Activated CD4-positive, alpha-beta T cell treated with anti-CD3 and anti-CD28 coated beads, Interleukin-2, amount 50 U/mL, for 48 hours (primary cell): ENCODE results near the gene EDIL3.

ENCODE experiments used
- DNase-seq, 2 experiments: peaks; one replicate each; pipeline ENCODE4 v3.0.0-alpha.2; 2020

EDIL3 gene, protein sequence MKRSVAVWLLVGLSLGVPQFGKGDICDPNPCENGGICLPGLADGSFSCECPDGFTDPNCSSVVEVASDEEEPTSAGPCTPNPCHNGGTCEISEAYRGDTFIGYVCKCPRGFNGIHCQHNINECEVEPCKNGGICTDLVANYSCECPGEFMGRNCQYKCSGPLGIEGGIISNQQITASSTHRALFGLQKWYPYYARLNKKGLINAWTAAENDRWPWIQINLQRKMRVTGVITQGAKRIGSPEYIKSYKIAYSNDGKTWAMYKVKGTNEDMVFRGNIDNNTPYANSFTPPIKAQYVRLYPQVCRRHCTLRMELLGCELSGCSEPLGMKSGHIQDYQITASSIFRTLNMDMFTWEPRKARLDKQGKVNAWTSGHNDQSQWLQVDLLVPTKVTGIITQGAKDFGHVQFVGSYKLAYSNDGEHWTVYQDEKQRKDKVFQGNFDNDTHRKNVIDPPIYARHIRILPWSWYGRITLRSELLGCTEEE

DNA sequence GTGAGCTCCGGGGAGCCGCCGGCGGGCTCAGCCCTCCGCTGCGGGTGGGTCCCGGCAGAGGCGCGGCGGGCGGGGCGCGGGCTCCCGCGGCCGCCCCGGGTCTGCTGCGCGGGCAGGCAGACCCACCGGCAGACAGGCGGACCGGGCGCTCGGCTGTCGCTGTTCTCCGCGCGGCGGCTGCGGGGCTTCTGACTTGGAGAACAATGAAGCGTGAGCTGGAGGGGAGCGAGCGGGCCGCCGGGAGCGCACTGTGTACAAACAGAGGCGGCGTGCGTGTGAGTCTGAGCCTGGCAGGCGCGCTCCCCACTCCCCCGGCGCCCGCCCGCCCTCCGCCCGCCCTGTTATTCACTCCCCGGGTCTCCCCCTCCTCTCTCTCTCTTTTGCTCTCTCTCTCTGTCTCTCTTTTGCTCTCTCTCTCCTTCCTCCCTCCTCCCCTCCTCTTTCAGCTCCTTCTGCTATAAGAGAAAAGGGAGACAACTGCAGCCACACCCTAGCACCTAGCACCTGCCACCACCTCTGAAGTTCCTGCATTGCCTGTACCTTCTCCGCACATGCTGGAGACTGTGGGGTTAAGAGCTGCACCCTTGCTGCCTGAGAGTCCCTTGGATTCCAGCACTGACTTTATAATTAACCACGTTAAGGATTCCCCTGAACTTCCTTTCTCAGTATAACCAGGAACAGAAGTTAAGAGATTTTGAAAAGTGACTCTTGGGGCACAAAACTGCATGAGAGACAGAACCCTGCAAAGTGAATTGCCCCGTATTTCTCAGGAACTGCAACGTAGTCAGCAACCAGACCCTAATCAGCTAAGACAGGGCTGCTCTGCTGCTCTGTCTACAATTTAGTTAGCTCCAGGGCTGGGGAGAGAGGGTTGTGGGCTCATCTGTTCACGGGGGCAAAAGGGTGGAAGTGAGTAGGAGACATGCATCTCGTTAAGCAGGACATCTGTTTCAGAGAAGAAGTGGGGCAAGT is at the start of gene EDIL3:
Gene EDIL3, minus strand, starts transcription at position 277 of the 972 bp plus-strand sequence. CDS start 506 bp downstream, outside the sequence.
- no peak for DNase-seq

DNA sequence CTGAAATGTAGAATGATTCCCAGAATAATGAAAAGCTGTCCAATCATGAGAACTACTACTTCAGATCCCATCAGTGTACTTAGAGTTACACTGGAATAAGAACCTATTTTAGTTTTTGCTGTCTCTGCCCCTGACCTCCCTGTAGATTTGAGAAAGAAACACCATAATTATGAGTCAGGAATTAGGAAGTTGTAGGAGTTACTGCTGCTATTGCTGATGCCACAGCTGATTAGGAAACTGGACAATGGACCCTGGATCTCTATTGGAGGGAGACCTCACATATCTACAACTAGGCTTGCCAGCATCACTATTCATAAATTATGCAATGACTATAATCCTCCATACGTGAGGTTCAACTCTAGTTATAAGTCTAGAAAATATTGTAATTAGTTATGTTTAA is 48.8 kb upstream of the EDIL3 start:
- no peak for DNase-seq

DNA sequence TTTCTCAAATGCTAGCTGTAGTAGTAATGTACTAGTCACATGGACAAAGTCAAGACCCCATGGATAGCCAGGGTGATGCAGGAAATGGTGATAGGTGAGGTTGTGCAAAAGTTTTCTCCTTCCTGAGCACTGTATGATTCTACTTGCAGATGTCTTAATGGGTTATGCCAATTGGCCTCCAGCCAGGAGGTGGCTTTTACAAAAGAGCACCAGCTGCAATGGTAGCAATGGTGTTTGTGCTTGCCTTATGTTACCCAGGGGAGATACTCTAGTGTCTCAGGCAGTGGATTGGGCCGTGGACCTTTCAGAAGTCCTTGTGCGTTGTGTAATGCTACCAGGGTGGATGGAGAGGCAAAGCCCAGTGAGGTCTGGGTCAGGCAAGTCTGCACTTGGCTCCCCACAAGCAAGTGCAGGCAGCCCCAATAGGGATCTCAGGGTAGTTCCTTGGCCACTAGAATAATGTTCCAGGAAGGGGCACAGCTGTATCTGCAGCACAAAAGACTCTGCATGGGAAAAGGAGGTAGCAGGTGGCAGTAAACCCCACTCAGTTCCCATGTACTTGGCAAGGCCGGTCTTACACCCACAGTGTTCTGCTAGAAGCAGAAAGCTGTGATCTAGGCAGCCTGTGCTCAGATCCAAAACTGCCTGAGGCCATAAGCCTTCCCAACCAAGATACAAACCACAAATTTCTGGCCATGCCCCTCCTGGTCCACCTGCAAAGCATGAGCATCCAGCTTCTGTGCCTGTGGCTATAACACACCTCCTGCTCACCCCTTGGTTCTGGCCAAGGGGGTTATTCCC is 46.4 kb upstream of the EDIL3 start:
- no peak for DNase-seq

DNA sequence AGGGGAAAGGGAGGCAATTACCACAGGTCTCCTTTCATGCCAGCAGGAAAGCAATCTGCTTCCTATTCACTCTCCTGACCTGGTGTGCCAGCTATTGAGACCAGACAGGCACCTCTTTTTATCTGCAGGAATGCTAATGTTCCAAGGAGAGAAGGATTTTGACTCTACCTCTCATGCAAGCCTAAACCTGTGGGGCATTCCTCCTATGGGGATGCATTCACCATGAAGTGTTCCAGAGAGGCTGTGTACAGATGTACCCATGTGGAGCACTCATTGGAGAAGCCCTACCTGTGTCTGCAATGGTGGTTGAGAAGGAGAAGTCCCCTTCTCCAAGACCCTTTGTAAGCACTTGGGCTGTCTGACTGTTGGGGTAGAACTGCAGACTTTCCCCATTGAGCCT is 45.4 kb upstream of the EDIL3 start:
- no peak for DNase-seq

DNA sequence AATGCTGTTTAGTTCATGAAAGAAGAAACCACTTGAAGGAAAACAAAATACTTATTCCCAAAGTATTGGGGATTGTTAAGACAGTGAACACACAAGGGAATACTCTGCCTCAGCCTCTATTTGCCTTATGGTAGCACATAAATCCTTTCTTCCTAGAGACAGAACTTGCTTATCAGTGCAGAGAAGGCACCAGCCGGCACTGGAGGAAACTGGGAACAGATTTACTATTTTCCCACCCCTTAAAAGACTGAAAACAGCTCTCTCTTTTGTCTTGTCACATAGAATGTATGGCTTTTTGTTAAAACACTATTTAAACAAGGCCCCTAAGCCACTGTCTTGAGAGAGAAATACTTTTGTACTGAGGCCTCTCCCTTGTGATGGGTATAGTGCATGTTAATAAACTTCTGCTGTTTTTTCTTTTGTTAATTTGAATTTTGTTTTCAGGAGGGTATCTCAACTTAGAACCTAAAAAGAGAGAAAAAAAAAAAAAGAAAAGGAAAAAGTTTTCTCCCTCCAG is 40.7 kb upstream of the EDIL3 start:
- no peak for DNase-seq

DNA sequence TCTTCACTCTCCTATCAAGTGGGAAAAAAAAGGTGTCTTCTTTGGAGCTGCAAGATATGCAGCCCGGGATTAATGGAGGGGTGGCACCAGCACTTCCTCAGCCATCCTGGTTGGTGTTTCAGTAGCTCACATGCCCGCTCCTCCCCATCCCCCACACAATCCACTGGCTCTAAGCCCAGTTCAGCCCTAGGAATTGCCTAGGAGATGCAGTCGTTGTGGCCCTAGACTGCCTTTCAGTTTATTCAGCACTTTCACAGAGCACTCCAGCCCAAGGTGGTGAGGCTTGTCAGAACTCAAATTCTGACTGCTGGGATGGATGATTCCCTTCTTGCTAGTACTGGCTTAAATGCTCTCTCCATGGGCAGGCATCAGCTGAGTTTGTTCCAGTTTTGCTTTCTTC is 35.1 kb upstream of the EDIL3 start:
- DNase-seq, result no peak

DNA sequence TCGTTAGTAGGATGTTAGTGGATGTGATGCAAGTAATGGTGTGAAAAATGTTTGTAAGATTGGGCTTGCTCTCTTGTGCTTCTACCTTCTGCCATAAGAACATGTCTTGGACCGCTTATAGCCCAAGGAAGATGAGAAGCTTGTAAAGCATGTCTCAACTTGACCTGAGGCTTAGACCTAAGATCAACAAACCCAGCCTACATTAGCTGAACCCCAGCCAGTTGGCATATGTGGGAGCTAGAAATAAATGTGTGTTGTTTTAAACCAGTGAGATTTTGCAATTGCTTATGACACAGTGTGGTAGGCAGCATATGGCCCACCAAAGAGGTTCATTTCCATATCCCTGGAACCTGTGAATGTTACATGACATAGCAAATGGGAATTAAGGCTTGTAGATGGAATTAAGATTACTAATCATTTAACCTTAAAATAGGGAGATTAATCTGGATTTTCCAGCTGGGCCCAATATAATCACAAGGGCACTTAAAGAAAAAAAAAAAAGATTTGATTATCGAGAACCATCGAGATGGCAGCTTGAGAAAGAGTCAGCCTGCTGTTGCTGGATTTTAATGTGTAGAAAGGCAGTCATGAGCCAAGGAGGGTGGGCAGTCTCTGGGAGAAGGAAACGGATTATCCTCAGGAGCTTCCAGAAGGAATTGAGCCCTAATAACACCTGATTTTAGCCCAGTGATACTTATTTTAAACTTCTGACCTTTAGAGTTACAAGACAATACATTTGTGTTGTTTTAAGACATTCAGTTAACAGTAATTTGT is 27.3 kb upstream of the EDIL3 start:
- no peak for DNase-seq

DNA sequence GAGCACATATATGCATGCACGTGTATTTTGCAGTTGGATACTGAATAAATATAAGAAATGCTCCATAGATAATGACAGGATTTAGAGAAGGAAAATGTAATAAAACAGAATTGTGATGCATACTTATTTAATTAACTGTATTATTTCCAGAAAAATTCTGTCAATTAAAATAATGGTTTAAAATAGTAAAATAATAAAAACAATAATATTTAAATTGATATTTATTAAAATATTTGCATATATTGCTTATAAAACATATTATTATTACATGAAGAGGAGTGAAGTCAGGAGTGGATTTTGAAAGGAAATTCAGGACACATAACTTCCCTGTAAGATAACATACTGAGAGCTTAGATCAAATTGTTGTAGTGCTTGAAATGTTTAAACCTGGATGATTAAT is 21.4 kb upstream of the EDIL3 start:
- DNase-seq, result no peak

DNA sequence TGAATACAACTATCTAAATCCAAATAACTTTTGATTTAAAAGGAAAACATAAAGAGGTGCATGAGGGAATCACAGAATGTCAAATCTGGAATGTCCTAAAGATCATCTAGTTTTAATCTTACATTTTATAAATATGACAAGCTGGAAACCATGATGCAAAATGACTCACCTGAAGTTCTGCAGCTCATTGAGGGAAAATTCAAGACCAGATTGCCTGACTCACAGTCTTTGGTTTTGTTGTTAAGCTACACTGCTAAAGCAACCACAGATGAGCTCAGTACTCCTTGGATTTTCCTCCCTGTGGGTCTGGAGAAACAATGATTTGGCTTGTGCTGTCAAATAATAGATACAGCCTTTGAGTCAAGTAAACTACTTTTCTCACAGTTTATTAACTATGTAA is 19.1 kb upstream of the EDIL3 start:
- no peak for DNase-seq

DNA sequence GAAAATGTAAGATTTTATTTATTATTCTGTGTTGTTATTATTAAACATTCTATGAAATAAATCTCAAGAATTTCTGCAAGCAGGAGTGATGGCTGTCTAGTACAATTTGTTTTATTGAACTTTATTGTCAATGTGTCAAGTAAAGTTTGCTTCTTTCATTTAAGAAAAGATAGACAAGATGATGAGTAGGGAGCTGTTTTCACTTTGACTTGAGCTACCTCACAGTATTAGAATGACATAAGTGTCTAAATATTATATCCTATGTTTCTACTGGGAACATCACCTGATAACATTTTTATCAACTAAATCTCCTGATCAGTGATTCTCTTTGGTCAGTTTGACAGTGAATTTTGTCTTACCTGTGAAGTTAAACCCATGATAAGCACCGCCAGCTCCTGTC is 12.7 kb upstream of the EDIL3 start:
- DNase-seq, result no peak

DNA sequence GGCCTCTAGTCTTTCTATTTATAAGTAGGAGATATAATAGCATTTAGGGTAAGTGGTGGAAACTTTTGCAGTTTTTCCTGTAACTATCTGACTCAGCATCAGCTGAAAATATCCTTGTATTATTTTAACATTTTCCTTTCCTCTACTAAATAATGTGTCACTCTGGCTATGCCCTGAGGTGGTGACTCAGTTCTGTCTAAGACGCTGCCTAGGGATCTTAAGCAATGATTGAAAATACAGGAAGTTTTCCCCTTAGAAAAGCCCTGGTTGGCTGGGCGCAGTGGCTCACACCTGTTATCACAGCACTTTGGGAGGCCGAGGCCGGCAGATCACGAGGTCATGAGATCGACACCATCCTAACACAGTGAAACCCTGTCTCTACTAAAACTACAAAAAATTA is 9.3 kb upstream of the EDIL3 start:
- no peak for DNase-seq

DNA sequence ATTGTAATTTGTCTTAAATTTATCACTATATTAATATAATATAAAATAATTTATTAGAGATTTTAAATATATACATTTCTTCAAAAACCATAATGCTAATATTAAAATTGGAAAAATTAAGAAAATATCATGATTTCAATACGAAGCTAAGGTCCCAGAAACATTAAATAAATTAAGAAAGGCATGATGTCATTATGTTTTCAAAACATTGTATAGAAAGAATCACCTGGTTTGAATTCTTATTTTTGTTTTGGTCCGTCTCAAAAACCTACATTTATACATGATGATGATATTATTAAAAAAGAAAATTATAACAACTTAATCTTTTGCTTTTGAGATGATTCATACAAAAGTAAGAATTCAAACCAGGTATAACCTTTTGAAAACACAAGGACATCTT is 8.2 kb upstream of the EDIL3 start:
- no peak for DNase-seq

DNA sequence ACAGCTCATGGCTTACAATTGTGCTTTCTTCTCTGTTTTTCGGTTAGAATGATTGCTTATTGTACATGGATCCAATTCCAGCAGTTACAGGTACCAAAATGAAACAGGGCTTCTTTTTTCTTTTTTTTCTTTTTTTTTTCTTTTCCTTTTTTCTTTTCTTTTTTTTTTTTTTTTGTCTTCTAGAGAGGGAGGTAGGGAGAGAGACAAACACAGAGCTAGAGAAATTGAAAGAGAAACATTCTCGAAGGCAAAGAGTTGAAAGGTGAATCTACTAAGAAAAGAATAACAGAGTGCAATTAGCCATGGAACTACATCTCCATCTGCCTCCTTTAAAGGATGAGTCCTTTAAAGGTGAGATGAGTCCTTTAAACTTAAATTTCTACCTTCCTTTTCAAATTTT is 1.0 kb upstream of the EDIL3 start:
- no peak for DNase-seq

DNA sequence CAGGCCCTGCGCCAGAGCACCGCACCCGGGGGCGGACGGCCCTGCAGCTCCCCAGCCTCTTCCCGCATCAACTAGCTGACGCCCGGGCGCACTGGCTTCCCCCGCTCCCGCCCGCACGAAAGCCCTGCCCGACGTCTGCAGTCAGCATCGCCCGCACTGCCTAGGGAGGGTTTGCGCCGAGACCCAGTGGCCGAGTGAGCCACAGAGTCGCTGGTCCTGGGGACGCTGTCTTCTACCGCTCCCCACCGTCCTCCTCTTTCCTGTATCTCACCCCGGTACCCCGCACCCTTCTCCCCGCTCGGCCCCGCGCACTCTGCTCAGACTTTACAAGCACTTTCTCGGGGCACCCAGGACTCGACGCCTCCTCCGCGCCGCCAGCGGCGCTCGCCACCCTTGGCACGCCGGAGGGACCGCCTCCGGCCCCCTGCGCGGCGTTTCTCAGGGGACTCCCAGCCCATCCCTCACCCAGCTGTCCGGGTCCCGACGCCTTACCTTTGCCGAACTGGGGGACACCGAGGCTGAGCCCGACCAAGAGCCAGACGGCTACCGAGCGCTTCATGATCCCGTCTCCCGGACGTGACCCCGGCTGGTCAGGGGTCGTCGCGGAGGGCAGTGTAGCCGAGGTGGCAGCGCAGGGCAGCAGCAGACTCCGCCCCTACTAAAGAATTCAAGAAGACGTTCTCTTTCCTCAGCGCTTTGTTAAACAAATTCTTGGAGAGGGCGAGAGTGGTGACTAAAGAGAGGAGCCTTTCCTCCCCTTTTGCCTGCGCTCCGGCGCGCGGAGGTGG is 670 bp downstream of the EDIL3 start:
- DNase-seq, result no peak

DNA sequence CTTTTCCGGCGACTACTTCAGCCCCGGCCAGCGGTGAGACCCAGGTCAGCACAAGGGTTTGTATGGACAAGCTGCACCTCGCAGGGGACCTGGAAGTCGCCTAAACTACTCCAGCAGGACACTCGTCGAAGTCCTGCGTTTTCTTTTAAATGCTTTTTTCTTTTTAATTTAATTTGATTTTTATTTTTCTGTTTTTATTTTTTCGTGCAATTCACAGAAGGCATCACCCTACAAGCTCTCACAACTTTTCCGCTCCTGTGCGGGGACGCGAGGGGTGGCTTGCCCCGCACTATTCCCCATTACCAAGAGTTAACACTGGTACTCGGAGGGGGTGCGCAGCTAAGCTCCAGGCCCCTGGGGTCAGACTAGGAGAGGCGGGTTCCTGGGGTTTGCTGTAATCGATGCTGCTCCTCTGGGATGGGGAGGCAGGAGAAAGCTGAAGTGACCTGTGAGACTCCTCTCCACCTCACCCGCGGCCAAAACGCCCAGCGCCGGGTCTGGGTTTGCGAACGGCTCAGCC is 1.3 kb downstream of the EDIL3 start:
- no peak for DNase-seq

DNA sequence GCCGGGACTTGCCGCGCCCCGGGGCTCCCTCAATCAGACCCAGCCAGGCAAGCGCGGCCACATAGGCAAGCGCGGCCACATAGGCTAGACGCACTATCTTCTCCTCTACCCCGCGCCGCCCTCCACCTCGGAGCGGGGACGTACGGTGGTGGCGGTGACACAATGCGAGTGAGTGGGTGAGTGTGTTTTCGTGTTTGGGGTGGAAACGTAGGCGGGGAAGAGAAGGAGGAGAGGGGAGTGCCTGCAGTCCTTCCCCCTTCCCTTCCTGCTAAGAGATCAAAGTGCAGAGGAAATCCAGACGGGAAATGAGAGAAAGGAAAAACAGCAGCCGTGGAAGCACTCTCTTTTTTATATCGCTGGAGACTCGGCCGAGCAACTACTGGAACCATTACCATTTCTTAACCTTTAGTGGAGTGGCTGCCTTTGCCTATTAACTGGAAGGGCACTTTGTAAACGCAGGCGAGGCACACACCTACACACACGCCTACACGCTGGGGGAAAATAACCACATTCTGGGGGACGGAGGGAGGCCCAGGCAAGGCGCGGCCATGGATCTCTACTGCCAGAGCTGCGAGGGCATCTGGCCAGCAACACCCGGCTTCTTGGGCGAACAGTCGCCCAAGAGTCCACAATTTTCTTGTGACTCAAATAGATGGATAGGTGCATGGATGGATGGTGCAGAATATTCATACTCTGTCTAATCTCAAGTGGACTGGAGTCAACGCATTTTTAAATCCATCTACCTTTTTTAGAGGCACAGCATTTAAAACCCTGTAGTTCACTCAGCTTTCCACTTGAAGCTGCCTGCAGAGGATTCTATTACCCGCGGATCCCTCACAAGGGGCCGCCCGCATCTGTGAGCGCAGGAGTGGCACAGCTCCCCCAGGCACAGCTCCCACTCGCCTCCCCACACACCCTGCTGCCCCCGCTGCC is 2.1 kb downstream of the EDIL3 start:
- DNase-seq, result no peak

DNA sequence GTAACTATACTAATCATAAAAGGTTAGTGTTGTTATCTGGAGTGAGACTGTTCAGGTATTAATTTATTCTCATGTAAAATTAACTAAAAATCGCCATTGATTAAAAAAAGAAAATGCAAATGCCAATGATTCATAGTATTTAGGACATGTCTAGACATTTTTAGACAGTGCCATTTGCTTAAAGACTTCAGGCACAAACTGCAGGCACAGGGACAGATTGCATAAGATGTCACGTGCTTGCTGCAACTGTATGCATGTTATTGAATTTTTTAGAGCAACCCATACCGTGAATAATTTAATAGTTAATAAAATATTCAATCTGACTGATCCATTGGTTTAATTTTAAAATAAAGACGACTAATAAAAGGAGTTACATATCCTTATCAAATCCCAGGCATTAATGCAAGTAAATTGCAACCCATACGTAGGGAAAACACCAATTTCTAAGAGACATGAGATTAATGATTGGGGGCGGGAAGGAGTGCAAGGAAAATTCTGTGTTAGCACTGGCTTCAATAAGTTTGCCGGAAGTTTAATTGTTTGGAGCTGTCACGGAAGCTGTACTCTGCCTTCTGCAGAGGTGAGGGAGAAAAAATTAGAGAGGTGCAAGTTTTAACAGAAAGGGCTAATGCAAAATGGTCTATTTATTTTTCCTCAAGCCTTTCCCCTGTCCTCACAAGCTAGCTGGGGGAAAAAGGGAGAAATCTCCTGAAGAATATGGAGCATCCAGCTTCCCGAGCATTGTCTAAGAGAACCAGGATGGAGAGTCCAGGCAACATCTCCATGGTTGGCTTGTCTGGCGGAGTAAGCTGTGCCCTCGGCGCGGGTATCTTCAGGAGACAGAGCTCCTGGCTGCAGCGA is 2.9 kb downstream of the EDIL3 start:
- no peak for DNase-seq

DNA sequence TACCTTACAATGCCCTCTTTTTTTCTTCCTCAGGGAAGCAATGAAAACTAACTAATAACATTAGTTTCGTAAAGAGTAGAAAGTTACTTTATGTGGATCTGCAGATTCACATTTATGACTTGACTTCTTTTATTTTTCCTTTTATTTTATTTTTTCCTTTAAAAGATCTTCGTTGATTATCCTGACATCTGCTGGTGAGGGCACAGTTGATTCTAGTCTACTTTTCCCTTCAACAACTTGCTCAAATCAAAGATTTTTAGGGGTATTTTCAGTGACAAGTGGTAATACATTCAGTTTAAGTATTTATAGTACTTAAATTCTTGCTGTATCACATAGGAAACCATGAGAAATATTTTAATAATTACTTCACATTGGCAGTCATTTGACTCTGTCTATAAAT is 4.9 kb downstream of the EDIL3 start:
- no peak for DNase-seq

DNA sequence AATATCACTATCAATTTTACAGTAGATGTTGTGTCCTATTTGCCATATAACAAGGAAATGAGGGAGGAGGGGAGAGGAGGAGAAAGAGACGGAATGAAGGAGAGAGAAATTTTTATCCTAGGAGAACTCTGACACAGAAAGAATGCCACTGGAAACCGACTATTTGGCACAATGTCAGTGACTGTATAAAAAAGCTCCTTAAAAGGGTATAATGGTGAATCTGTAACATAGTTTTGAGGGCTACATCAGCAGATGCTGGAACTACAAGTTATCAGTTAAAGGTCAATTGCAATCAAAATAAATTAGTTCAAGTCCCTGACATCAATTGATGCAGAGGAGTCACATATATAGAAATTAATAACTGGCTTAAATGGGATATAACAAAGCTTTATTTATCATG is 5.7 kb downstream of the EDIL3 start:
- DNase-seq, result no peak
